ELF-1 (cell line): ENCODE measurements around the gene MAX.

Source experiments
- DNase-seq: peaks from one replicate; pipeline ENCODE4 v3.0.0-alpha.2; 2016; ENCODE audit warnings: low read depth, low spot score

MAX gene, protein sequence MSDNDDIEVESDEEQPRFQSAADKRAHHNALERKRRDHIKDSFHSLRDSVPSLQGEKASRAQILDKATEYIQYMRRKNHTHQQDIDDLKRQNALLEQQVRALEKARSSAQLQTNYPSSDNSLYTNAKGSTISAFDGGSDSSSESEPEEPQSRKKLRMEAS

DNA sequence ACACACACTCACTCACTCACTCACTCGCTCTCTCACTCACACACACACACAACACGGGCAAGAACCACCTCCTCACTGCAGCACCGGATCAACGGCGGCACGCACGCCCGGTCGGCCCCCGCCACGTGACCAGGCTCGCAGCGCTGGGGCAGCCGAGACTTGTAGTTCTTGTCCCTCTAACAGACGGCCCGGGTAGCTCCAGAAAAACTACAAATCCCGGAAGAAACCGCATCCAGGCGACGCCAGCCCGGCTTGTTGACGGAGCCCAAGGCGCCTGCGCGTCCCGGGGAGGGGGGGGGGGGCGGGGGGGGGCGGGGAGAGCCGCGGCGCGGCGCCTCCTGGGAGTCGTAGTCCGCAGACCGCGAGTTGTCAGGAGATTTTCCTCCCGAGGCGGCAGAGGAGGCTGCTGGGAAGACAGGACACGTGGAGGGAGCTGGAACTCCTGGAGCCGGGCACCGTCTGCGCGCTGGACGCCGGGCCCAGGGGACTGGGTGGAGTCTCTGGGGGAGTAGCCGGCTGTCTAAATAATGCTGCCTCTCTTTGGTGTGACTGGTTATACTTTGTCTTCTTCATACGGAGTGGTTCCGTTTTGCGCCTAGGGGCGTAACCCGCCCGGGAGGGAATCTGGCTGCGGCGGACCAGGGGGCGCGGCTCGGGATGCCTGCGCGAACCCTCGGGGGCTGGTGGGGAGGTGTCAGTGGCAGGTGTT lies at the start of gene MAX:
Gene MAX (minus strand): TSS at position 77 of the 709 bp plus-strand sequence. CDS start 178 bp downstream, outside the sequence.
- DNase-seq = peak; percentile 98

DNA sequence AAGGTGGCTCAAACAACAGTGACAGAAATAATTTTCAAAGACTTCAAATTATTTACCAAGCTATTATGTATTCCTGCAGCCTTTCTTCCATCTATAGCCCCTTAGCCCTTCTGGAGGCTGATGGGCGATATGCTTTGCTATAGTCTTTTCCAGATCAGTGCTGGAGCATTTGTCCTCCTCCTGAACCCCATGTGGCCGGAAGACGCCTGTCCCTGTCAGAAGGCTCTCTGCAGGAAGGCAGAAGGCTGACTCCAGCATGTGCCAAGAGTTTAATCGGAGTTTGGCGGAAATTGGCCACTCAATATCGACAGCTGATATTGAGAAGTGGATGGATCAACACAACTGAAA lies 49.3 kb upstream of the MAX start:
- no peak for DNase-seq

DNA sequence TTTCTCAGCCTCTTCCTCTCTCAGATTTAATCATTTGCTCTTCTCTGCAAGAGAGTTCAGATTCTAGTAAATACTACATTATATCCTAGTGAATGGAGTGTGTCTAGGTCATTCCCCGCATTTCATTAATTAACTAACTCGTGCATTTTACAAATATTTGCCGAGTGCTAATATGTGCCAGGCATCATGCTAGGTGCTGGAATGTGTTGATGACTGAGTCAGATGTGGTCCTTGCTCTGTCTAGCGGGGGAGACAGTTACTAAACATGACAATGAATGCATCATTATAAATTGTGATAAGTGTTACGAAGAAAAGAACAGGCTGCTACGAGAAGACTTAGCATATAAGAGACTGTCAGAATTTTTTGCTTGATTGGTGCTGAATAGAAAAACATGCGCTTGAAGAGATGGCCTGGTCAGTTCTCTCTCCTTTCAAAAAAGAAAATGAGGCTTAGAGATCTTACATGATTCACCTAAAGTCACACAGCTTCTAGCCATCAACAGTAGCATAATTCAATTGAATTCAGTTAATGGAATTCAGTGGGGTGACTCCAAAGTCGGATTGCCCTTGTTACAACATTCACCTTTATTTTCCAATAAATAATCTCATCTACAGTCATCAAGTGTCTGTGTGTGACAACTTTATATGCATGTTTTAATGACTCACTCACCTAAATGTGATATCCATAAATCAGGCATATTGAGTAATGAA lies 48.7 kb upstream of the MAX start:
- DNase-seq = no peak

DNA sequence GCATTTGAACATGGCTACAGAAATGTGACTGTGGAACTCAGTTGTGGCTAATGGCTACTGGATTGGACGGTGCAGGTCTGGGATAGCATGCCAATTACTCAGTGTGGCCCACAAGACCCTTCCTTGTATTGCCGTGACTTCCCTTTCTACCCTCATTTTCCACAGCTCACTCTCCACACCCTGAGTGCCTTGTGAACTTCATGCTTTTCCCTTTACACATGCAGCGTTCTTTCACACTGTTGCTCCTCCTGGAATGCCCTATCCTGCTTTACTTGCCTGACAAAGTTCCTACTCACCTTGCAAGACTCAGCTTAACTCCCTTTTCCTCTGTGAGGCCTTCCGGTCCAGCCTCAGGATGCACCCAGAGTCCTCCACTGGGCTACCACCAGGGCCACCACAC lies 46.8 kb upstream of the MAX start:
- DNase-seq = no peak

DNA sequence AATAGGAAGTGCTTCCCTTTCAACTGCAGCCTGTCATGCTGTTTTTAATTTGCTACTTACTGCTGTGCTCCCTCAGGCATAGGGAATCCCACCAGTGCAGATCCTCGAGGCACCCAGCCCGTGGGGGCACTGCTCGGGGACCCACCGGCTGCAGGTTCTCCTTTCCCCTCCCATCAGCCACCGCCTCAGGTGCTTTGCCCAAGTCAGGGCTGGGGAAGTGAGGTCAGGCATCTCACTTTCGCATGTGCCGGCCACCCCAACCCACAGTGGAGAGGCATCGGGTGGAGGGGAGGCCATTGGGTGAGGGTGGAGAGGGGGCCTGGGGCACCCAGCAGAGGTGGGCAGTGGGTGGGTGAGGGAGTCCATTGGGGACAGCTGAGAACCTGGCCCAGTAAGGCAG lies 41.9 kb upstream of the MAX start:
- no peak for DNase-seq

DNA sequence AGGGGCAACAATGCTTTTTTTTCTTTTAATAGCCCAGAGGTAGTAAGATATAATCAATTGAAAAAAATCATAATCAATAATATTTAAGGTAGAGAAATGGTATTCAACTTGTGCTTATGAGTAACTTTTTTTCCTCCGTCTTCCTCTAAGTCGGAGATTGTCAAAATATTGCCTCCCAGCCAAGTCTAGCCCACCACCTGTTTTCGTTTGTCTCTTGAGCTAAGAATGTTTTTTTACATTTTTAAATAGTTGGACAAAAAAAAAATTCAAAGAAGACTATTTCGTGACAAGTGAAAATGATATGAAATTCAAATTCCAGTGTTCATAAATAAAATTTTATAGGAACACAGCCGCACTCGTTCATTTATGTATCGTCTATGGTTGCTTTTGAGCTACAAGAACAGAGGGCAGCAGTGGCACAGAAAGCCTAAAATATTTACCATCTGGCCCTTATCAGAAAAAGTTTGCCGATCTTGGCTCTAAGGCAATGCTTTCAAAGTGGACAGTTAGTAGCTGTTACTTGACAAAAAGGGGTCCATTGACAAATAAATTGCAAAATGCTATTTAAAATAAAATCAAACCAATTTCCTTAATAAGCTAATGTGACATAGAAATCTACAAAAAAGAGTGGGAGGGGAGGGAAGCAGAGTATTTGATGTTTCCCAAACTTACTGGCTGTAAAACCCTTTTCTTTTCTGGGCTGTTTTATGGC lies 40.8 kb upstream of the MAX start:
- DNase-seq = no peak

DNA sequence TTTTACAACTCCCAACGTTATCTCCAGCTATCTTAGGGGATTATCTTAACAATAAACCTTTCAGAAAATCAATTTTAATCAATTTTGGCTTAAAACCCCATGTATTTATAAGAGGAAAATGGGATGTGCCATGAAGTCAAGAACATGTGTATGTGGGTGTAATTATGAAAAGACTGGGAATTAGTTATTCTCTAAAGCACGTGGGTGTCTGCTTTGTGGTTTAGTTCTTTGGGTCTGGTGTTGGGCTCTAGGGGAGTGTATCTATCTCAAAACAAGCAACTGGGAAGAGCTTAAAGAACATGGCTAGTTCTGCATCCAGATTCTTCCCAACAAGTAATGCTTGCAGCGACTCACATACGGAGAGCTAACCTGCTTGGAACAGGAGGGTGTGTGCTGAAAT lies 40.1 kb upstream of the MAX start:
- DNase-seq = no peak

DNA sequence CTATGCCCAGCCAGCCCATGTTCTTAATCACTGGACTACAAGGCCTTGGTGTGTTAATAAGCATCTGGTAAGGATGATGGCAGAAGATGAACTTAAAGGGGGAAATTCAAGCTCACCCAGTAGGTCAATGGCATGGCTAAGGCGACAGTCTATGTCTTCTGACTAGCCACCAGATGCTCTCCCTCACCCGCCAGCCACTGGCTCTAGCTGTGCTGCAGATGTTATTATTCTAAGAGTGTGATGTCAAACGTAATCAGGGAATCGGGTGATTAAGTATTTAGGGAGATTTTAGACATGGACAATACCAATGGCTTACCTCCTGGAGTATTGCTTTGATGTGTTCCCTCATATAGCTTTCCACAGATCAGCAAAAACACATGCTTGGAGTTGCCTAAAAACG lies 39.2 kb upstream of the MAX start:
- no peak for DNase-seq

DNA sequence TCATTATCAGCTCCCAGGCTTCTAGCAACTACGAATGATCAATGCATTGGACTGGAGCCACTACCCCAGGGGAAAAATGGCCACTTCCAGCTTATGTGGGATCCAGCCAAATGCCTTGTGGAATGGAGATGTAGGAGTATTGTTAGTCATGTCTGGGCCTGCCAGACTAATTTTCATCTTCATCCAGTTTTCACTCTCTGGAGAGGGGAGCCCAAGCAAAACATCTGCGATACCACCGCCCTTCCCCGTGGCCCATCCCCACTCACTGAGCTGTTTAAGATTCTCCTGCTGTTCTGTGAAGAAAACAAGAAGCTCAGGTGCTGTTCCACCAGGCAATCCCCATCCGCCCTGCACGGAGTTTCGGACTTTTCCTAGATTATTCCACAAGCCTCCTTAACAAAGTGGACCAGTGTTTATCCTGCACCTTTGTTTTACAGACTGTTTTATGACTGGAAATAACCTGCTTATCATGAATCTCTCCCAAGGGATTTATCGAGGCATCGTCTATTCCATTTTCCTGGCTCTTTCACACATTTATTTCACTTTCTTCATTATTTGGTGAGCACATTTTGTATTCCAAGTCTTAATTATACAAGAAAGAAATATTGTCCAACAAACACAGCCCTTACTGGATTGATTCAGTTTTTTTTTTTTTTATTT lies 35.5 kb upstream of the MAX start:
- no peak for DNase-seq

DNA sequence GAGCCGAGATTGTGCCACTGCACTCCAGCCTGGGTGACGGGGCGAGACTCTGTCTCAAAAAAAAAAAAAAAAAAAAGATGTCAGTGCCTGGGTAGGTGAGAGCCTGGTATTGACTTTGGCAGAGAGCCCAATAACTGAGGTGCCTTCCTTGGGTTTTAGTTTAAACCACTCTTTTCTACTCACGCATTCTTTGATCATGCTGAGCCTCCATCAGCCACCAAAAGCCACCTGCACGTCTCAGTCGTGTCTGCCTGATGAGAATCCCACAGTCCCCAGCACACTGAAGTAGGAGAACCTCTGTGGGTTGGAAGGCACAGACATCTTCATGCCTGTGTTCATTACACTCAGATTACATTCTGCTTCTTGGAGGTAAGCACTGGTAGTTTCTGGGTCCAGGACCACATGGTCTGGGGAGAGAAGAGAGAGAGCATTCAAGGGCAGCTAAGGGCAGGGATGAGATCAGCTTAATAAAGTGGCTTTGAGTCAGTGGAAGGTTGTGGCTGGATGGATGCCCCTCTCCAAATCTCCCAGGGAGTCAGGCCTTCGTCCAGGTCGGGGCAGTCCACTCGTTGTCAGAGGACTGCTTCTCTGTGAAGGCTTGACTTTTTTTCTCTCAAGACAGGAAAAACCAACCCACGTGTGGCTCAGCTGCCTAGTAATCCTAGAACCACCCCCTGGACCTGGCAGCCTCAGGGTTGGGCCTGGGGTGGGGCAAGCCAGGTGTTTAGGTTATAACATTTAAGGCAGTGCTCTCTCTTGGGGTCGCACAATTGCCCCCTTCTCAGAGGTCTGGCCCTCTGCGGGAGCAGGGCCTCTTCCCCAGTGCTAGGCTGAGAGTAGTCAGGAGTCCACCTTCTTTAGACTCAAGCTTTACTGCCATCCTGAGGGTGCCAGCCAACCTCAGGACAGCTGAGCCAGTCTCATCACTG lies 32.6 kb upstream of the MAX start:
- no peak for DNase-seq

DNA sequence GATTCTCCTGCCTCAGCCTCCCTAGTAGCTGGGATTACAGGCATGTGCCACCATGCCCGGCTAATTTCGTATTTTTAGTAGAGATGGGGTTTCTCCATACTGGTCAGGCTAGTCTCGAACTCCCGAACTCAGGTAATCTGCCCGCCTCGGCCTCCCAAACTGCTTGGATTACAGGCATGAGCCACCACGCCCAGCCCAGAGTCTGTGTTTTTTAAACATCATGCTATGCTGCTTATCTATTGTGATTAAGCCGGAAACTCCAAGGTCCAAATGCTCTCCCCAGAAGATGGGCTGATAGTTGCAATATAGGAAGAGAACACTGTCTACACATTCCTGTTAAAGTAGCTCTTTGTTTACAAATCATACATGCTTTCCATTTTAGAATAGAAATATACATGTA lies 30.5 kb upstream of the MAX start:
- DNase-seq = no peak

DNA sequence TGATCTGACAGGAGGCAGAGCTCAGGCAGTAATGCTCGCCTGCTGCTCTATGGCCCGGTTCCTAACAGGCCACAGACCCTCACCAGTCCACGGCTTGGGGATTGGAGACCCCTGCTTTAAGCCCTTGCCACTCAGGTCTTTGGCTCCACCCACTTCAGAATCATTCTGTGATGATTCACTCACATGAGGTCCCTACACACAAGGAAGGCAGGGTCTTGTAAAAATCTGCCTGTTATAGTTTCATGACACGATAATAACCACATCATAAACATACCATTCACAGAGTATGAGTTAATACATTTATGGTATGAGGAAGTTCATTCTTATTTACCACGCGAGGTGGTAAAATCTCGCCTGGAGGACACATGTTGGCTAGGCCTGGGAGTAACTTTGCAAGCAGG lies 29.0 kb upstream of the MAX start:
- DNase-seq = no peak

DNA sequence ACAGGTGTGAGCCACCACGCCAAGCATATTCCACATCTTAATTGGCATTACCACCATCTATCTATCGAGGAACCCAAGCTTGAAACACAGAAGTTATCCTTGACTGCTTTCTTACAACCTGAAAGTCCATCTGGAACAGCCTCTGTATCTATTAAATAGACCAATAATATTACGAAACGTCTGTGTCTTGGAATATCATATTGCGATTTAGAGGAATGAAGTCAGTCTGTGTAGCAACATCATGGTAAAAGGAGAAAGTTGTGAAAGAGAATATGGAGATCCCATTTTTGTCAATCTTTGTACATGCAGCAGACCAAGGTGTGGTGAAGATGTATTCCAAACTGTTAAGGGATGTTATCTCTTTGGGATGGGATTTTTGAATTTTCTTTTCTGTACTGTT lies 25.8 kb upstream of the MAX start:
- no peak for DNase-seq

DNA sequence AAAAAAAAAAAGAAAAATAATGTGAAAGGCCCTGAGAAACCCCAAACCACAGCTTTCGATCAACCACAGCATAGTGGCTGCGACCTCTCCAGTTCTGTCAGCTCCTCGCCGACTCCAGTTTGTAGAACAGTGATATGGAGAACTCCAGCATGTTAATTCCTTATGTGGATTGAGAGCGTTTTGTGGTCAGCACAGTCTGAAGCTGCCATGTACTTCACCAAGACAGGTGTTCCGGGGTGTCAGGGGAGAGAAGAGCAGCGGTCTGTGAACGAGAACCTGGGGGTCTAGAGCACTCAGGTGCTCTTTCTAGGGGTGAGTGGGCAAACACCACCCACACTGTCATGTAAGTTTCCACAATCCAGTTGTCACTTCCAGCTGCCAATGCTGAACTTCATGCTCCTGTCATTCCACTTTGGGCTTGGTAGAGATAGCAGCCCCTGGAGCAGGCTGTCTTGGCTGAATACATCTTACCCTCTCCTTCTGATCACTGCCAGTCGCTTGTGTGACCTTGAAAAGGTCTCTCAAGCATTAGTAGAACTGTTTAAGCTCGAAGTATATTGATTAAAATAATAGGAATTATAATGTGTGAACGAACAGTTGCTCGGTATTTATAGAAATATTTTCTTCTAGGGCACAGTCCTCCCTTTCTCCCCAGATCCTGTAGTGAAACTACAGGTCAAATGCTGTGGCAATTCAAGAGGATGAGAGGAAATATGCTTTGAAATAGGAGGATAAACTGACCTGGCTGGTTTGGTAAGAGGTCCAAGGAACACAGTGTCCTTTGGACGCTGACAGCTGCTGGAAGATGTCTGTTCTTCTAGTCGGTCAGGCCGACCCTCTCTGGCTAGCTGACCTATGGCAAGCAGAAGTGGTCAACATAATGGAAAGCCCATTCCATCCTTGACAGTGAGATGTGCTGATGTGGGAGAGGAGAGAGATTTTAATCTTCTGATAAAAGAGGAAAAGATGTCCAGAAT lies 15.7 kb upstream of the MAX start:
- peak; percentile 48 for DNase-seq

DNA sequence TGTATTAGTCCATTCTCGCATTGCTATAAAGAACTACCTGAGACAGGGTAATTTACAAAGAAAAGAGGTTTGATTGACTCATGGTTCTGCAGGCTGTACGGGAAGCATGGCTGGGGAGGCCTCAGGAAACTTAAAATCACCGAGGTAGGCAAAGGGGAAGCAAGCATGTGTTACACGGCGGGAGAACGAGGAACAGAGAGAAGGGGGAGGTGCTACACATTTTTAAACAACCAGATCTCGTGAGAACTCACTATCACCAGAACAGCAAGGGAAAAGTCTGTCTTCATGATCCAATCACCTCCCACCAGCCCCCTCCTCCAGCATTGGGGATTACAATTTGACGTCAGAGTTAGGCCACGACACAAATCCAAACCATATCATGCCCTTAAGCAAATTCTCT lies 13.3 kb upstream of the MAX start:
- no peak for DNase-seq

DNA sequence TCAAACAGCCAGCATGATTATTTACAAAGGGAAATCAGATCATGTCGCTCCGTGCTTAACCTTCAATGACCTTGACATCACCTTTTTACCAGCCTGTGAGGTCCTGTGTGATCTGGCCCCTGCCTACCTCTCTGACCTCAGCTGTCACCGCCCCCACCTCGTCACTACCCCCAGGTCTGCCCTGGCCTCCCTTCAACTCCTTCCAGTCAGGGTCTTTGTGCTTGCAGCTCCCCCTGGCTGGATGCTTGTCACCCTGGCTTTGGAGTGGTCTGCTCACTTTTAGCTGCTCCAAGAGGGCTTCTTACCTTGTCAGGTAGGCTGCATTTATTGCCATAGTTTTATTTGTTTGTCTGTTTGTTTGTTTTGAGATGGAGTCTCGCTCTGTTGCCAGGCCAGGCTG lies 8.2 kb upstream of the MAX start:
- DNase-seq = peak; percentile 27

DNA sequence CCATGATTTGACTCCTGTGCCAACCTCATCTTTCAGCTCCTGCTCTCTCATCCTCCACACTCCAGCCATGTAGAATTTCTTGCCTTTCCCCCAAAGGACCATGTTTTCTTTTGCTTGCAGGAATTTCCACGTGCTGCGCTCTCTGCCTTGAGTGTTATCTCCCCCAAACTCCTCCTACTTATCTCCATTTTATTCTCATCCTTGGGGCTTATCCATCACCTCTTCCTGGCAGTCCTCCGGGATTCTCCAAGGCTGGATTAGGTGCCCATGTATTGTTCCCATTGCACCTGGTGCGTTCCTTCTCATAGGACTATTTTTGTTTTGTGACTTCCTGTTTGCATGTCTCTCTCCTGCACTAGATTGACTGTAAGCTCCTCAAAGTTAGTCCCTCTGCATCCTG lies 7.0 kb upstream of the MAX start:
- no peak for DNase-seq

DNA sequence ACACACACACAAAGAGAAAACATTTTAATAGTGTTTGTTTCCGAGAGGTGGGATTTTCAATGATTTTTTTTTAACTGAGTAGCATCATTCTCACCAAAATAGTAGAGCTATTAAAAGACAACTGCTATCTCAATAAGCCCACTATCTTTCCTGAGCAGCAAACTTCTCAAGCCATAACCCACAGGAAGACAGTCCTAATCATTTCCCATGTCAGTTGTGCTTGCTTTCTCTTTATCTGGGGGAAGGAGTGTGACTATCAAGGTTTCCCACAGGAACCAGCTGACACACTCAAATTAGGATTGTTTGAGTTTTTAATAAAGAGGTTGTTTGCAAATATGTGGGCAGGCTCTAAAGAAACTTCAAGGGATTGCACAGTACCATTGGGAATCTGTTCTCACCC lies 4.9 kb upstream of the MAX start:
- no peak for DNase-seq

DNA sequence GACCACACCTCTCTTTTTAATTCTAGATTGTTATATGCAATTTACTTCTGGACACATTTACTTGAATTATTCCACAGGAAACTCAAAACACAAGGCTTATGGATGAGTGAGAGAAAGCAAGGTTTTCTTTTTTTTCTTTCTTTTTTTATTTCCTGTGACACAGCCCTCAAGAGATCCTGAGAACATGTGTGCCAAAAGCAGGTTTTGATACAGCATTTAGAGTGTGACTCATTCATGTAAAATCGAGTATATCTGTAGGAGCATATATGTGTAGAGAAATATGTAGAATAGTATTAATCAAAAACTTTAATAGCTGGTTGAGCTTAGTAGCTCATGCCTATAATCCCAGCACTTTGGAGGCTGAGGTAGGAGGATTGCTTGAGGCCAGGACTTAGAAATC lies 4.4 kb upstream of the MAX start:
- DNase-seq = no peak

DNA sequence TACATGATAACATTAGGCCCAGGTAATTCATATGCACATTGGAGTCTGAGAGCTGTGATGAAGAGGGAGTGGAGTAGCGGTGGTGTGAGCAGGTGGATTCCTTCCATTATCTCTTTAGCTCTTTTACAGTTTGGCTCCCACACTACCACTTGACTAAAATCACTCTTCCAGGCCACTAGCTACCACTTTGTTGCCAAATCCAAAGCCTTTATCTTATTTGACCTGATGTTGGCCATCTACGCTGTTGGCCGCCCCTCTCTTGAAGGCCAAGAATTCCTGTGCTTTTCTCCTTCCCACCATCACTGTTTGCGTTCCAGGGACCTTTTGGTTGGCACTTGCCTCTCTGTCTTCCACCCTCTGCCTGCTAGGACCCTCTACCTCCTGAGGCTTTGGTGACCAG lies 4.0 kb upstream of the MAX start:
- no peak for DNase-seq
